Esophagus muscularis mucosa (tissue), 4 donors: Measurements from ENCODE around the gene DKK1. TPM values are rescaled to one million over a fixed set of nuclear protein-coding genes. Genes with fewer than 3 reads are reported as not detected.

Experiments
- DNase-seq: peaks from one replicate; pipeline ENCODE4 v3.0.0-alpha.2; 2017; ENCODE audit errors: extremely low spot score
- H3K27ac ChIP-seq, 4 donors: fragments of 200-600 bp; sonication (generic); replicated peaks in 1 of 4; 1 replicate in 3 of 4; 2 replicates in 1 of 4; pipeline ENCODE4 v1.5.1; 2016 to 2019; ENCODE audit warnings: mild to moderate bottlenecking in 1 of 4
- H3K27me3 ChIP-seq, 4 donors: fragments of 200-600 bp; sonication (generic); one replicate each; pipeline versions ENCODE4 v1.5.1 to v1.6.0; 2016 to 2019
- H3K36me3 ChIP-seq, 4 donors: fragments of 200-600 bp; sonication (generic); one replicate each; pipeline ENCODE4 v1.5.1; 2016 to 2019
- H3K4me1 ChIP-seq, 4 donors: fragments of 200-600 bp; sonication (generic); one replicate each; pipeline ENCODE4 v1.5.1; 2016 to 2019
- H3K4me3 ChIP-seq, 4 donors: fragments of 200-600 bp; sonication (generic); 1 replicate in 2 of 4; 2 replicates in 2 of 4; pipeline ENCODE4 v1.5.1; 2016 to 2019; ENCODE audit warnings: mild to moderate bottlenecking in 4 of 4, moderate library complexity in 1 of 4
- H3K9me3 ChIP-seq, 4 donors: fragments of 200-600 bp; sonication (generic); 1 replicate in 3 of 4; 2 replicates in 1 of 4; pipeline ENCODE4 v1.5.1; 2016 to 2019
- EP300 ChIP-seq: sonication (generic); formaldehyde crosslinking; IDR thresholded peaks from one replicate; pipeline ENCODE4 v1.6.1; 2017; ENCODE audit warnings: antibody characterized with exemption
- POLR2A ChIP-seq: fragments of 450-650 bp; IDR thresholded peaks from one replicate; pipeline ENCODE4 v1.6.1; 2017; ENCODE audit warnings: antibody characterized with exemption, moderate library complexity, mild to moderate bottlenecking, low read depth
- POLR2AphosphoS5 ChIP-seq, 2 donors: sonication (generic); formaldehyde crosslinking; IDR thresholded peaks; one replicate each; pipeline ENCODE4 v1.6.1; 2017; ENCODE audit warnings: antibody characterized with exemption in 2 of 2
- WGBS: methylation state at CpG from one replicate; pipeline ENCODE4 v1.1.5; 2018; 5-methylcytosine and 5-hydroxymethylcytosine counted together
- intact Hi-C: fragments of 100-400 bp; cut with DNase I; formaldehyde crosslinking; loops from one replicate; pipeline ENCODE4 v1.15.1; 2023
- total RNA-seq, 4 donors: library from RNA; depleted of rRNA; stranded (reverse); fragments of >200 nt; gene quantifications; one replicate each; pipeline versions ENCODE4 v1.1.0 to v1.2.1, GENCODE V29; 2016
- TF ChIP-seq, protein P1 (sequence below), 3 experiments: fragments of 200-600 bp in 2 of 3; fragments of 450-650 bp in 1 of 3; sonication (generic) in 2 of 3; IDR thresholded peaks; one replicate each; pipeline ENCODE4 v1.5.1; 2017 to 2019; ENCODE audit warnings: antibody characterized with exemption in 3 of 3, mild to moderate bottlenecking in 2 of 3, moderate library complexity in 1 of 3

The DKK1 gene
- total RNA-seq, 4 donors from 2014 or later: 0.69 to 4.1 (median 2.3) TPM; not detected in 1

DNA sequence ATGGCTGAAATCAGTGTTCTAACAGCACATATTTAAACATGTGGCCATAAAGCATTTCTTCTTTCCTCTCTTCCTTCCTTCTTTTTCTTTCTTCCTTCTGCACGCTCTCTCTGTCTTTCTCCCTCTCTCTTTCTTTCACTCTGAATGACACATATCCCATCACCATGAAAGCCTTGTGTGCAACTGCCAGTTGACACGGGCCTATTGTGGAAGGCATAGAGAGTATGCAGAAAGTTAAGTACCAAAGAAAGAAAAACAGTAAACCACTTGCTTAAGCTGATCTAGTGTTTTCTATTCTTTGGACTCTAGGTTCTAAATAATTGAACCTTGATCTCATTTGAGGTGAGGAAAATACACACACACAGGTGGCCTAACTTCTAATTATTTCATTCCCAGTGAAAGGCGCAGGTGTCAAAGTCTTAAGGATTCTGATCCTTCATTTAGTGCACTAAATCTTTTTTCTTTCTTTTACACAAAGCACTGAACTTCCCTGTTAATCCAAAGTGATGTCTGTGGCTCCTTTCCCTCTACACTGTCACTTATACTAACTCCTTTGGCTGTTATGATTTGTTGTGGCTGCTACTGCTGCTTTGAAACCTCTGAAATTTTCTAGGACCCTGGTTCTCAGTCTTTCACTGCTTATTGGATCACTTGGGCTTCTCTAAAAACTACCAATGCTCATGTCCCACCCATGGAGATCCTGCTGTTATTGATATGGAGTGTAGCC, 17.7 kb downstream of the DKK1 start:
- no peaks in the 10 kb centered on the region for H3K36me3 ChIP-seq
- TF ChIP-seq, protein P1, sequence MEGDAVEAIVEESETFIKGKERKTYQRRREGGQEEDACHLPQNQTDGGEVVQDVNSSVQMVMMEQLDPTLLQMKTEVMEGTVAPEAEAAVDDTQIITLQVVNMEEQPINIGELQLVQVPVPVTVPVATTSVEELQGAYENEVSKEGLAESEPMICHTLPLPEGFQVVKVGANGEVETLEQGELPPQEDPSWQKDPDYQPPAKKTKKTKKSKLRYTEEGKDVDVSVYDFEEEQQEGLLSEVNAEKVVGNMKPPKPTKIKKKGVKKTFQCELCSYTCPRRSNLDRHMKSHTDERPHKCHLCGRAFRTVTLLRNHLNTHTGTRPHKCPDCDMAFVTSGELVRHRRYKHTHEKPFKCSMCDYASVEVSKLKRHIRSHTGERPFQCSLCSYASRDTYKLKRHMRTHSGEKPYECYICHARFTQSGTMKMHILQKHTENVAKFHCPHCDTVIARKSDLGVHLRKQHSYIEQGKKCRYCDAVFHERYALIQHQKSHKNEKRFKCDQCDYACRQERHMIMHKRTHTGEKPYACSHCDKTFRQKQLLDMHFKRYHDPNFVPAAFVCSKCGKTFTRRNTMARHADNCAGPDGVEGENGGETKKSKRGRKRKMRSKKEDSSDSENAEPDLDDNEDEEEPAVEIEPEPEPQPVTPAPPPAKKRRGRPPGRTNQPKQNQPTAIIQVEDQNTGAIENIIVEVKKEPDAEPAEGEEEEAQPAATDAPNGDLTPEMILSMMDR (IDR thresholded peaks at IDR 0.05): no peak
- TF ChIP-seq POLR2AphosphoS5 (IDR thresholded peaks at IDR 0.05) (no peak), EP300 (no peak), POLR2A (no peak)
- WGBS: 87% methylated on average over 3 of the region's 3 CpGs
- H3K27ac ChIP-seq: no peak overlapping the region
- H3K27me3 ChIP-seq: no peaks in the 10 kb centered on the region
- H3K9me3 ChIP-seq: no peaks in the 10 kb centered on the region
- no peaks in the 10 kb centered on the region for H3K4me1 ChIP-seq
- no peak overlapping the region for H3K4me3 ChIP-seq
- no peak for DNase-seq
- intact Hi-C loops: no loop called here

DNA sequence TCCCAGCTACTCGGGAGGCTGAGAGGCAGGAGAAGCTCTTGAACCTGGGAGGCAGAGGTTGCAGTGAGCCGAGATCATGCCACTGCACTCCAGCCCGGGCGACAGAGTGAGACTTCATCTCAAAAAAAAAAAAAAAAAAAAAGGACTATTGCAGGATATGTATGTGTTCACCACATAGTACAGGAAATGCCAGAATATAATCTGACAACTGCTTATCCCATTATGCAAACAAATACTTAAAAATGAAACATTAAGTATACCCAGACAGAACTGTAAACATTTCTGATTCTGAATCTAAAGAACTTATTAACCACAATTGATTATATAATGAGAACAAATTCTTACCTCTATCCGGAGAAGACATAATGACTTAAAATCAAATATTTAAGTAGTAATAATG, 18.7 kb downstream of the DKK1 start:
- Histone ChIP-seq H3K4me3 (no peak overlapping the region), H3K4me1 (no peaks in the 10 kb centered on the region), H3K36me3 (no peaks in the 10 kb centered on the region), H3K27ac (no peak overlapping the region), H3K27me3 (no peaks in the 10 kb centered on the region), H3K9me3 (no peaks in the 10 kb centered on the region)
- no peak for DNase-seq
- no peak for TF ChIP-seq EP300
- no peak for TF ChIP-seq POLR2A
- TF ChIP-seq POLR2AphosphoS5 (IDR thresholded peaks at IDR 0.05): no peak
- TF ChIP-seq, protein P1 (IDR thresholded peaks at IDR 0.05): no peak
- 82% methylated on average over 5 of the region's 5 CpGs for whole genome bisulfite sequencing
- intact Hi-C loops: no loop called here

DNA sequence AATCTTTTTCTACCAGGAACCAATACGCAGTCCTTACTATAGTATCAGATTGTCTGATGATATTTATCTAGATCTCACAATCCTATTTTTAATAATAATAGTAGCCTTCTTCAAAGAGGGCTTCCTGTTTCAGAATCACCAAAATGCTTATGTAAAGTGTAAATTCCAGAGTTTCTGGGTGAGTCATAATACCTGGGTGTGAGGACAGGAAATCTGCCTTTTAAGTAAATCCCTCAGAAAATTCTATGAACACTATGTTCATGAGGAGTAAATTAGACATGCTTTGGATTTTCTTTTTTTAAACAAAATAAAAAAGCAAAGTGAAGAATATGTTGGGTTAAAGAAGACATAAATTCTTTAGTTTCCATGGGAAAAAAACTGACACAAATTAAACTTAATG, 20.5 kb downstream of the DKK1 start:
- 84% methylated on average over 1 of the region's 1 CpG for WGBS
- TF ChIP-seq EP300 (no peak), POLR2AphosphoS5 (IDR thresholded peaks at IDR 0.05) (no peak), POLR2A (no peak)
- TF ChIP-seq, protein P1 (IDR thresholded peaks at IDR 0.05): no peak
- intact Hi-C loops: no loop called here
- H3K27ac ChIP-seq: no peak overlapping the region
- H3K36me3 ChIP-seq: no peaks in the 10 kb centered on the region
- no peaks in the 10 kb centered on the region for H3K9me3 ChIP-seq
- no peaks in the 10 kb centered on the region for H3K4me1 ChIP-seq
- no peak overlapping the region for H3K4me3 ChIP-seq
- no peaks in the 10 kb centered on the region for H3K27me3 ChIP-seq
- DNase-seq: no peak

DNA sequence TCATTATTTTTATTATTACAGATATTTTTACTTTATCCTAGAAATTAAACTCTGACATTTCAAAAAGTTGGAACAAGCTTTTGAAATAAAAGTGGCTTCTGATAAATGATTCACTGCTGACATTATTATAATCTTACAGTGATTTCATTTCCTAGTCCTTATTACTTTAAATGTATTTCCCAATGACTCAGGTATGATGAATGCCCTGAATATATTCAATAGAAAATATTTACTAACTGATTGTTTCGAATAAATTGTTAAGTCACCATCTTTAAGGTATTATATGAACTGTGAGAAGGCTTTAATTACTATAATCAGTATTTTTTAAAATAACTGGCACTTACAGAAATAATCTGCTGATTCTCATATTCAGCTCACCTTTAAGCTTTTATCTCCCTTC, 21.6 kb downstream of the DKK1 start:
- Histone ChIP-seq H3K27me3 (no peaks in the 10 kb centered on the region), H3K4me3 (no peak overlapping the region), H3K36me3 (no peaks in the 10 kb centered on the region), H3K27ac (no peak overlapping the region), H3K9me3 (no peaks in the 10 kb centered on the region), H3K4me1 (no peaks in the 10 kb centered on the region)
- DNase-seq: no peak
- intact Hi-C loops: no loop called here
- TF ChIP-seq, protein P1 (IDR thresholded peaks at IDR 0.05): no peak
- TF ChIP-seq POLR2AphosphoS5 (IDR thresholded peaks at IDR 0.05) (no peak), EP300 (no peak), POLR2A (no peak)
- WGBS: 70% methylated on average over 1 of the region's 1 CpG

DNA sequence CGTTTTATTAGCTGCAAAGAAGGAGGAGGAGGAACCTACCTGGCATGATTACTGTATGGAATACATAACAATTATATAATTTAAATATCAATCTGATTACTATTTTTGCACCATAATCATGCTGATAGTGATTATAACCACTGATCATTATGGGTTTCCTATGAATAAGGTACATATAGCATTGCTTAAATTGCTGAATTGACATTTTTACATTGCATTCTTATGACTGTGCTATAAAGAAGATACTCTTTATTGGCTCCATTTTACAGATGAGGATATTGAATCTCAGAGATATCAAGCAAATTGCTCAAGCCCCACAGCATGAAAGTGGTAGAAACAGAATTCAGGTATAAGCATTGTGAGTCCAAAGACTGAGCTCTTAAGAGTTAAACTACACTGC, 23.1 kb downstream of the DKK1 start:
- Histone ChIP-seq H3K9me3 (no peaks in the 10 kb centered on the region), H3K27me3 (no peaks in the 10 kb centered on the region), H3K4me3 (no peak overlapping the region), H3K36me3 (no peaks in the 10 kb centered on the region), H3K4me1 (no peaks in the 10 kb centered on the region), H3K27ac (no peak overlapping the region)
- intact Hi-C loops: no loop called here
- TF ChIP-seq POLR2A (no peak), EP300 (no peak), POLR2AphosphoS5 (IDR thresholded peaks at IDR 0.05) (no peak)
- TF ChIP-seq, protein P1 (IDR thresholded peaks at IDR 0.05): no peak
- 86% methylated on average over 1 of the region's 1 CpG for WGBS
- no peak for DNase-seq
